HepG2 (cell line): ENCODE measurements around the gene ZNF557. TPM values are rescaled to one million over a fixed set of nuclear protein-coding genes. Genes with fewer than 3 reads are reported as not detected.
A peak's percentile ranks its signal among the peaks of the same experiment; 100 is the strongest.

Experiments used
- AFF4 ChIP-seq: sonication (generic); formaldehyde crosslinking; IDR thresholded peaks from 2 replicates; pipeline ENCODE4 v1.4.0; 2020; ENCODE audit warnings: missing genetic modification reagents
- ARID5B ChIP-seq: IDR thresholded peaks from 2 replicates; pipeline ENCODE4 v1.4.0; 2020; ENCODE audit warnings: mild to moderate bottlenecking, missing genetic modification reagents
- CREB1 ChIP-seq, 2 experiments: fragments of 450-650 bp in 1 of 2; IDR thresholded peaks; 2 replicates each; pipeline ENCODE4 v1.6.1; 2016 to 2017; ENCODE audit warnings: control low read depth in 1 of 2, mild to moderate bottlenecking in 1 of 2, missing compliant biosample characterization in 1 of 2, missing genetic modification characterization in 1 of 2
- CSRNP1 ChIP-seq: sonication (generic); formaldehyde crosslinking; IDR thresholded peaks from 2 replicates; pipeline ENCODE4 v1.8.1; 2023; ENCODE audit warnings: mild to moderate bottlenecking, missing genetic modification reagents
- DZIP1 ChIP-seq: sonication (generic); formaldehyde crosslinking; IDR thresholded peaks from 2 replicates; pipeline ENCODE4 v1.5.0; 2020; ENCODE audit warnings: mild to moderate bottlenecking, missing genetic modification reagents
- NFKB2 ChIP-seq: sonication (generic); formaldehyde crosslinking; IDR thresholded peaks from 2 replicates; pipeline ENCODE4 v1.4.0; 2020; ENCODE audit warnings: missing genetic modification reagents, borderline replicate concordance
- NR2F2 ChIP-seq: IDR thresholded peaks from 2 replicates; pipeline ENCODE4 v1.6.1; 2012; ENCODE audit warnings: low read depth, inconsistent platforms, borderline replicate concordance
- PAF1 ChIP-seq: IDR thresholded peaks from 2 replicates; pipeline ENCODE4 v1.6.1; 2016; ENCODE audit warnings: missing genetic modification reagents, missing compliant biosample characterization
- RFX3 ChIP-seq: IDR thresholded peaks from 2 replicates; pipeline ENCODE4 v1.6.1; 2016; ENCODE audit warnings: missing biosample characterization, missing genetic modification reagents
- ZBTB7A ChIP-seq: sonication (generic); formaldehyde crosslinking; IDR thresholded peaks from 2 replicates; pipeline ENCODE4 v1.8.0; 2022; ENCODE audit warnings: mild to moderate bottlenecking, missing genetic modification reagents
- ZKSCAN8 ChIP-seq: IDR thresholded peaks from 2 replicates; pipeline ENCODE4 v1.6.1; 2016; ENCODE audit warnings: borderline replicate concordance, missing genetic modification reagents, missing compliant biosample characterization
- ZNF263 ChIP-seq: sonication (generic); formaldehyde crosslinking; IDR thresholded peaks from 2 replicates; pipeline ENCODE4 v1.4.0; 2020; ENCODE audit warnings: missing genetic modification reagents
- ZNF3 ChIP-seq: IDR thresholded peaks from 2 replicates; pipeline ENCODE4 v1.7.0; 2017; ENCODE audit warnings: inconsistent platforms
- ZNF589 ChIP-seq: sonication (generic); formaldehyde crosslinking; conservative IDR thresholded peaks from 2 replicates; pipeline ENCODE4 v1.8.0; 2022; ENCODE audit warnings: mild to moderate bottlenecking, moderate library complexity, missing genetic modification reagents
- ZNF737 ChIP-seq: sonication (generic); formaldehyde crosslinking; IDR thresholded peaks from 2 replicates; pipeline ENCODE4 v1.5.0; 2020; ENCODE audit warnings: missing genetic modification reagents, mild to moderate bottlenecking, borderline replicate concordance
- ZNF768 ChIP-seq: sonication (generic); formaldehyde crosslinking; IDR thresholded peaks from 2 replicates; pipeline ENCODE4 v1.4.0; 2020; ENCODE audit warnings: missing genetic modification reagents
- ZNF878 ChIP-seq: sonication (generic); formaldehyde crosslinking; IDR thresholded peaks from 2 replicates; pipeline ENCODE4 v1.8.1; 2023; ENCODE audit warnings: mild to moderate bottlenecking, missing genetic modification reagents, moderate library complexity
- polyA plus RNA-seq, 8 experiments: library from polyadenylated mRNA; depleted of rRNA in 3 of 8; stranded (reverse) in 7 of 8; unstranded in 1 of 8; fragments of >200 nt; fragmentation: Illumina TruSeq in 4 of 8; extraction: Trizol in 4 of 8; gene quantifications; 2 replicates each; pipeline versions ENCODE4 v1.2.1 to v1.2.3, GENCODE V29; 2011 to 2016; ENCODE audit warnings: low read depth in 4 of 8, missing spikeins in 1 of 8, mixed read lengths in 1 of 8; ENCODE audit not compliant: insufficient read depth in 1 of 8
- total RNA-seq, 5 experiments: library from RNA; depleted of rRNA; stranded (reverse); fragments of >200 nt; fragmentation: Illumina TruSeq; extraction: Trizol; gene quantifications; 2 replicates each; pipeline ENCODE4 v1.2.3, GENCODE V29; 2016; ENCODE audit warnings: low read depth in 1 of 5

The ZNF557 gene
- total and polyA plus RNA-seq, 2 of the 13 experiments (the other 11 are each of a cell fraction or from before 2014, with no cell fraction given) = 2.1 to 7.8 TPM

- TF ChIP-seq ZKSCAN8 (CRISPR knock-in tag) (no peak), CREB1 (IDR thresholded peaks at IDR 0.05) (no peak), CREB1 (CRISPR knock-in tag; IDR thresholded peaks at IDR 0.05) (no peak), ZNF589 (no peak), PAF1 (no peak), ZNF768 (CRISPR knock-in tag) (peak; percentile 36; the same call in 1 of the 2 replicates), AFF4 (CRISPR knock-in tag) (no peak), CSRNP1 (CRISPR knock-in tag) (peak; percentile 70), ARID5B (CRISPR knock-in tag) (no peak), ZNF263 (CRISPR knock-in tag) (no peak), RFX3 (CRISPR knock-in tag) (no peak), ZNF737 (CRISPR knock-in tag) (no peak), ZNF3 (CRISPR knock-in tag) (no peak), ZBTB7A (CRISPR knock-in tag) (peak; percentile 55), DZIP1 (no peak), ZNF878 (CRISPR knock-in tag) (no peak), NR2F2 (no peak), NFKB2 (CRISPR knock-in tag) (peak; percentile 62; the same call in 1 of the 2 replicates)
These were observed at the start of gene ZNF557 (continued) for GRCh38 chr19:7069042-7069903.
